HG02884 (cell line): ENCODE results near the gene SPATA2.

Experiments used
- ATAC-seq: cut with Tn5 transposase; IDR thresholded peaks from one replicate; pipeline ENCODE4 v1.9.1; 2021; ENCODE audit warnings: mild to moderate bottlenecking, moderate library complexity; ENCODE audit not compliant: unreplicated experiment

SPATA2 gene

GRCh38 chr20:49886571-49887213 lies 28.6 kb downstream of the SPATA2 start:
- ATAC-seq = no peak

GRCh38 chr20:49885558-49886332 lies 29.6 kb downstream of the SPATA2 start:
- no peak for ATAC-seq

- ATAC-seq = no peak
These were observed 32.0 kb downstream of the SPATA2 start for GRCh38 chr20:49883246-49883802.

GRCh38 chr20:49882171-49882970 lies 33.0 kb downstream of the SPATA2 start:
- ATAC-seq = no peak

- ATAC-seq = no peak
These were observed 34.4 kb downstream of the SPATA2 start for GRCh38 chr20:49880724-49881445.

GRCh38 chr20:49880177-49880576 lies 35.2 kb downstream of the SPATA2 start:
- ATAC-seq = no peak

GRCh38 chr20:49878977-49879376 lies 36.4 kb downstream of the SPATA2 start:
- ATAC-seq = no peak

- ATAC-seq = no peak
These were observed 37.9 kb downstream of the SPATA2 start for GRCh38 chr20:49877386-49877921.

GRCh38 chr20:49874696-49875095 lies 40.6 kb downstream of the SPATA2 start:
- ATAC-seq = no peak

GRCh38 chr20:49872056-49872455 lies 43.3 kb downstream of the SPATA2 start:
- no peak for ATAC-seq

- no peak for ATAC-seq
These were observed 43.9 kb downstream of the SPATA2 start for GRCh38 chr20:49871391-49871948.

- no peak for ATAC-seq
These were observed 45.1 kb downstream of the SPATA2 start for GRCh38 chr20:49870261-49870660.

- ATAC-seq = no peak
These were observed 46.4 kb downstream of the SPATA2 start for GRCh38 chr20:49868964-49869363.

- ATAC-seq = no peak
These were observed 46.8 kb downstream of the SPATA2 start for GRCh38 chr20:49868538-49868937.

GRCh38 chr20:49867453-49868215 lies 47.7 kb downstream of the SPATA2 start:
- ATAC-seq = no peak

GRCh38 chr20:49866051-49866450 lies 49.3 kb downstream of the SPATA2 start:
- ATAC-seq = no peak

GRCh38 chr20:49865559-49865958 lies 49.8 kb downstream of the SPATA2 start:
- no peak for ATAC-seq

GRCh38 chr20:49863666-49864065 lies 51.7 kb downstream of the SPATA2 start:
- no peak for ATAC-seq

- no peak for ATAC-seq
These were observed 52.6 kb downstream of the SPATA2 start for GRCh38 chr20:49862607-49863200.
